ENCODE results near the gene IGSF23. TPM values are rescaled to one million over a fixed set of nuclear protein-coding genes. Genes with fewer than 3 reads are reported as not detected.

IGSF23 gene
- total and polyA plus RNA-seq, 12 donors, result 0.86 TPM; not detected in 11

GRCh38 chr19:44657211-44657921 lies 44.0 kb downstream of the IGSF23 start:
- DNase-seq, result peak; percentile 71 to 74
- intact Hi-C loops (cut with DNase I), result loop anchor here in 9 of 10 donors (1.0 to 5.0 kb wide), 8 partner anchors 70 to 89 kb away; no protein-coding TSS in a partner anchor
- Histone ChIP-seq H3K4me3 (no peak overlapping the region), H3K4me1 (peaks cover 0 to 21% (median 7%) of the 10 kb centered on the region in 9 donors), H3K9me3 (no peaks in the 10 kb centered on the region), H3K27me3 (no peaks in the 10 kb centered on the region), H3K27ac (peak overlapping the region in 1 of 10 donors; percentile 4), H3K36me3 (peaks cover 0 to 95% (median 42%) of the 10 kb centered on the region in 9 donors)
- WGBS, 2 donors, result 40% methylated on average over 25 of the region's 25 CpGs
- TF ChIP-seq CTCF (IDR thresholded peaks at IDR 0.05), result peak; percentile 88 to 98 (median 93)
- ATAC-seq, result peak; percentile 55 to 82 (median 70)

- intact Hi-C loops (cut with DNase I), result loop anchor here in 3 of 10 donors (5.0 kb wide), 3 partner anchors 71 to 86 kb away; no protein-coding TSS in a partner anchor
- no peak overlapping the region for H3K4me3 ChIP-seq
- H3K27me3 ChIP-seq, result no peaks in the 10 kb centered on the region
- WGBS, 2 donors, result 96 to 97% methylated on average over 3 of the region's 3 CpGs
- peaks cover 0 to 95% (median 50%) of the 10 kb centered on the region in 9 donors for H3K36me3 ChIP-seq
- H3K27ac ChIP-seq, result peak overlapping the region in 1 of 10 donors; percentile 4
- no peak for ATAC-seq
- DNase-seq, result no peak
- H3K4me1 ChIP-seq, result peaks cover 0 to 21% (median 7%) of the 10 kb centered on the region in 9 donors
- TF ChIP-seq CTCF (IDR thresholded peaks at IDR 0.05), result no peak
- no peaks in the 10 kb centered on the region for H3K9me3 ChIP-seq
Measured at GRCh38 chr19:44658069-44658733, 44.8 kb downstream of the IGSF23 start.

- WGBS, 2 donors, result 88 to 89% methylated on average over 4 of the region's 4 CpGs
- Histone ChIP-seq H3K36me3 (peaks cover 0 to 90% (median 44%) of the 10 kb centered on the region in 9 donors), H3K27me3 (no peaks in the 10 kb centered on the region), H3K4me3 (no peak overlapping the region), H3K27ac (no peak overlapping the region), H3K4me1 (peaks cover 0 to 9% (median 6%) of the 10 kb centered on the region in 9 donors), H3K9me3 (no peaks in the 10 kb centered on the region)
- intact Hi-C loops (cut with DNase I), result no loop called here
- no peak for TF ChIP-seq CTCF (IDR thresholded peaks at IDR 0.05)
- ATAC-seq (no peak), DNase-seq (no peak)
Measured at GRCh38 chr19:44660081-44660480, 46.7 kb downstream of the IGSF23 start.

- TF ChIP-seq CTCF (IDR thresholded peaks at IDR 0.05), result no peak
- peaks cover 0 to 9% (median 6%) of the 10 kb centered on the region in 9 donors for H3K4me1 ChIP-seq
- no peak overlapping the region for H3K4me3 ChIP-seq
- no peaks in the 10 kb centered on the region for H3K27me3 ChIP-seq
- no peaks in the 10 kb centered on the region for H3K9me3 ChIP-seq
- no peak overlapping the region for H3K27ac ChIP-seq
- peaks cover 0 to 78% (median 42%) of the 10 kb centered on the region in 9 donors for H3K36me3 ChIP-seq
- intact Hi-C loops (cut with DNase I), result no loop called here
- DNase-seq (no peak), ATAC-seq (no peak)
- 90 to 93% methylated on average over 11 of the region's 11 CpGs for WGBS, 2 donors
Measured at GRCh38 chr19:44661205-44661604, 47.8 kb downstream of the IGSF23 start.
